HG03135 (cell line): Measurements from ENCODE around the gene PABPN1L.
"Not testable (repeated sequence)": the region's sequence is repeated elsewhere in the genome, so short reads cannot be mapped to it uniquely, and the experiment has no call there.

Experiments used
- ATAC-seq: cut with Tn5 transposase; IDR thresholded peaks from one replicate; pipeline ENCODE4 v1.9.1; 2021; ENCODE audit warnings: mild to moderate bottlenecking, moderate library complexity; ENCODE audit not compliant: unreplicated experiment

PABPN1L gene

GRCh38 chr16:88901718-88902337 lies 35.4 kb upstream of the PABPN1L start:
- ATAC-seq = no peak

GRCh38 chr16:88900662-88901052 lies 34.2 kb upstream of the PABPN1L start:
- ATAC-seq = no peak

GRCh38 chr16:88899901-88900661 lies 33.6 kb upstream of the PABPN1L start:
- ATAC-seq = no peak

- ATAC-seq = no peak
Measured at GRCh38 chr16:88897696-88898425, 31.4 kb upstream of the PABPN1L start.

- ATAC-seq = no peak
Measured at GRCh38 chr16:88896238-88897070, 30.0 kb upstream of the PABPN1L start.

GRCh38 chr16:88895335-88895734 lies 28.9 kb upstream of the PABPN1L start:
- no peak for ATAC-seq

GRCh38 chr16:88894681-88895300 lies 28.3 kb upstream of the PABPN1L start:
- ATAC-seq = no peak

GRCh38 chr16:88894266-88894665 lies 27.8 kb upstream of the PABPN1L start:
- not testable (repeated sequence) for ATAC-seq

- no peak for ATAC-seq
Measured at GRCh38 chr16:88893127-88893968, 26.9 kb upstream of the PABPN1L start.

DNA sequence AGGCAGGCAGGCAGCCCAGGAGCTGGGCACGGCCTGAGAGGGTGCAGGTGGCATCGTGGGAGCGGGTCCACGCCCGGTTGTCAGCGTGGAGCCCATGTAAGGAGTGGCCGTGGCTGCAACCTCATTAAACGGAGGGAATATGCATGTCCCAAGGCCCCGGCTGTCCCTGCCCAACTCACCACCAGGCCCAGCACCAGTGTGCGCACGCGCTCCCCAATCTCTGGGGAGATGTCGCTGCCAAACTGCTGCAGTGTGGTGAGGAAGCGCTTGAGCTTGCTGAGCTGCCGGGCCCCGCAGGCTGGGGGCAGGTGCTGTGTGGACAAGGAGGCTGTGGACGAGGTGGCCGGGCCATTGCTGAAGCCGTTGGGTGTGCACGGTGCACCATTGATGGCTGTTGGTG lies 25.6 kb upstream of the PABPN1L start:
- ATAC-seq = no peak

GRCh38 chr16:88891083-88891482 lies 24.6 kb upstream of the PABPN1L start:
- ATAC-seq = no peak

- ATAC-seq = not testable (repeated sequence)
Measured at GRCh38 chr16:88889702-88890352, 23.4 kb upstream of the PABPN1L start.

GRCh38 chr16:88888461-88889387 lies 22.3 kb upstream of the PABPN1L start:
- no peak for ATAC-seq

- ATAC-seq = no peak
Measured at GRCh38 chr16:88888057-88888456, 21.6 kb upstream of the PABPN1L start.

- no peak for ATAC-seq
Measured at GRCh38 chr16:88886845-88887521, 20.5 kb upstream of the PABPN1L start.

GRCh38 chr16:88886420-88886844 lies 20.0 kb upstream of the PABPN1L start:
- no peak for ATAC-seq

- no peak for ATAC-seq
Measured at GRCh38 chr16:88885693-88886280, 19.3 kb upstream of the PABPN1L start.
